GM21737 (cell line): ENCODE measurements around the gene PDE10A.
A peak's percentile ranks its signal among the peaks of the same experiment; 100 is the strongest.
"Not testable (repeated sequence)": the region's sequence is repeated elsewhere in the genome, so short reads cannot be mapped to it uniquely, and the experiment has no call there.

Experiments
- ATAC-seq: cut with Tn5 transposase; IDR thresholded peaks from one replicate; pipeline ENCODE4 v1.9.1; 2021; ENCODE audit warnings: mild to moderate bottlenecking, moderate library complexity; ENCODE audit not compliant: unreplicated experiment

The PDE10A gene

DNA sequence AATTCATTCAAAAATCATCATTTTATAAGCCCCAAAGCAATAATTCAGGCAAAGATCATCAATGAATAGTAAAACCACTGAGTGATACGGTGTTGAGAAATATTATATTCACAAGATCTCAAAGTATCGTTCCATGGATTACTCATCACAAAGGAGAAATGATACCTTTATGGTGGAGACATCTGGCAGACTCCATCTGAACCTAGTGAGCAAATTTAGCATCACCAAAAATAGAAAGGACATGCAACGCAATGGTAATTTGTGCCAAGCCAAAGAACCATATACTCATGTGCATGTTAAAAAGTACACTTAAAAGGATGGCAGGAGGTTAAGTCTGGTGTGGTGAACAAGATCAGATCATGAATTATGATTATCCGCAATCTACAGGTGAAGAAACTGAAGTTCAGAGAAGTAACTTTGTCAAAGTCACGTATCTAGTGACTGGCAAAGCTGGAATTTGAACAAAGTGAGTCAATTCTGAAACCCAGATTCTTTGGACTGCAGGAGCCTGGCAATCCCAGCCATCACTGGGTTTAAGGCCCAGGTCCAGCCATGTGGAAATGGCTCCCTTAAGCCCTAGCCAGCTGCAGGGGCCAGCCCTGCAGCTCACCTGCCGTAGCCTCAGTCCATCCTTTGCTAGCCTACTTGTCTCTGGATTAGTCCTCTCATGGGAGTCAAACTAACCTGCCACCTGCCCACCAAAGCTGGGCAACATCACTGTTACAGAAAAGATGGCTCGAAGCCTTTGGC, 68.3 kb downstream of the PDE10A start:
- no peak for ATAC-seq

DNA sequence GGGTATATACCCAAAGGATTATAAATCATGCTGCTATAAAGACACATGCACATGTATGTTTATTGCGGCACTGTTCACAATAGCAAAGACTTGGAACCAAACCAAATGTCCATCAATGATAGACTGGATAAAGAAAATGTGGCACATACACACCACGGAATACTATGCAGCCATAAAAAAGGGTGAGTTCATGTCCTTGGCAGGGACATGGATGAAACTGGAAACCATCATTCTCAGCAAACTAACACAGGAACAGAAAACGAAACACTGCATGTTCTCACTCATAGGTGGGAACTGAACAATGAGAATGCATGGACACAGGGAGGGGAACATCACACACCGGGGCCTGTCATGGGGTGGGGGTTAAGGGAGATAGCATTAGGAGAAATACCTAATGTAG, 70.1 kb downstream of the PDE10A start:
- ATAC-seq = not testable (repeated sequence)

DNA sequence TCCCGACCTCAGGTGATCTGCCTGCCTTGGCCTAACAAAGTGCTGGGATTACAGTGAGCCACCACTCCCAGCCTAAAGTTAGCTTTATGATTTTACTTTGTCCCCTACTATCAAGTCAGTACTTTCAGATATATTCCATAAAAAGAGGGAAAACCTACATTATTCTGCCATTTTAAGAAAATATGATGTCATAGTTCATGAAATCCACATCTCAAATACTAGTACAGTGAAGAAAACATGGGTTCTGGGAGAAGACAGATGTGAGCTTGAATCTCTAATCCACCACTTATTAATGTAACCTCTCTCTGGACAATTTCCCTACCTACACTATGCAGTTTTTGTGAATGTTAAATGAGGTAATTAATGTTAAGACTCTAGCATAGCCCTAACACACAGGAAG, 74.5 kb downstream of the PDE10A start:
- ATAC-seq = no peak

DNA sequence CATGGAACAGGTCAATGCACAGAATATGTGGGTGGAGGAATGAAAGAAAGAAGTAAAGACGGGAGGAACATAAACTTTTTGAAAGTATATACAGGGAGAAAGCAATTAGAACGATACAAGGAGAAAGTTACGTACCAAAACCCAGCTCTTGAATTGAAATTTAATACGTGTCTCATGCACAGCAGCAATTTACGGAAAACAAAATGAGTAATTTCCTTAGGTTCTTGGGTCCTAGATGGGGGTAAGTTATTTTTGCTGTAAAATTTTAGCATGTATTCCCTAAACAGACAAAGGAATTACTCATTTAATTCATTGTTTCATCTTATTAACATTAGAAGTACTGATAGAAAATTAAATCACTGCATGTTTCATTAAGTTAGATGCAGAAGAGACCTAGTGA, 75.8 kb downstream of the PDE10A start:
- ATAC-seq = no peak

DNA sequence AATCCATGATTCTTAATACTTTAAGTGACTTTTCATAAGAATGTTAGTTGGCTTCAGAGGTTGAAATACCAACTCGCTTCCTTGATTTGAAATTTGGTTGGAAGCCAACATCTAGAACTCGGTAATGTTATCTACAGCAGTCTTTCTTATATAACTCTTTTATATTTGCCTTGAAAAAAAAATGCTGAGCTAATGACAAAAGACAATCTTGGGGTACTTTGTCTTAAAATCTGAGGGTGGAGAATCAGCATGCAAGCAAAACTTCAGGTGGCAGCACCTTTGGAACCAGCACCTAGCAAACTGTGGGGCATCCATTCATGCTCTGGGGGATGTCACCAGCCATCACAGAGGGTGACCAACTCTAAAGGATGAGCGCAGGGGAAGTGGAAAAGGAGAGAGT, 76.3 kb downstream of the PDE10A start:
- ATAC-seq = no peak

DNA sequence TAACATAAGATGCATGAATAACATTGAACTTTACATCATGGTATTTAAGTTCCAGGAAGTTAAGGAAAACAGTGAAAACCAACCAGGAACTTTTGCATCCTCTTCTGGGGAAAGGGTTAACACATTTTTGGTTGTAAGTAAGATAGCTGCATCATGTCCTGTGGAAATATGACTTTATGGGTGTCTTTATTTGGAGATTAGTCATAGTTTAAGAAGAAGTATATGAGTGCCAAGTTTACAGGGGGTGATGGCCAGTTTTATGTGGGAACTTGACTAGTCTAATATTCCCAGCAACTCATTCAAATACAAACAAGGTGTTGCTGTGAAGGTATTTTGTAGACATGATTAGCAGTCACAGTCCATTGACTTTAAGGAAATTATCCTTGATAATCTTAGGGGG, 78.0 kb downstream of the PDE10A start:
- ATAC-seq = no peak

DNA sequence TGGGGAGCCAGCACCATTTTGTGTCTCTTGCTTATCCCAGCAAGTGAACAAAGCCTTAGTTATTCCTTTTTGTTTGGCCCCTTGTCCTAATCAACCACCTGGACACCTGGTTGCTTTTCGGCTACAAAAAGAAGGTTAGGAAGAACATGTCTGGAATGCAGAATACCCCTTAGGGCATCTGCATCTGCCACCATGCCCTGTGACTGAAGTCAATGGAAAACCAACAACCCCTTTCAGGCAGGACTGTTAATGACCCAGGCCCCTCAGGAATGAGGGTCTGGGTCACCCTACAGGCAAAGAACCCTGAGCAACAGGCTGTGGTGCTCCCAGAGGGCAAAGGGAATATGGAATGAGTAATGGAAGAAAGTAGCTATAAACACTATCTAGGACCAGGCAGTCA, 78.5 kb downstream of the PDE10A start:
- ATAC-seq = no peak

DNA sequence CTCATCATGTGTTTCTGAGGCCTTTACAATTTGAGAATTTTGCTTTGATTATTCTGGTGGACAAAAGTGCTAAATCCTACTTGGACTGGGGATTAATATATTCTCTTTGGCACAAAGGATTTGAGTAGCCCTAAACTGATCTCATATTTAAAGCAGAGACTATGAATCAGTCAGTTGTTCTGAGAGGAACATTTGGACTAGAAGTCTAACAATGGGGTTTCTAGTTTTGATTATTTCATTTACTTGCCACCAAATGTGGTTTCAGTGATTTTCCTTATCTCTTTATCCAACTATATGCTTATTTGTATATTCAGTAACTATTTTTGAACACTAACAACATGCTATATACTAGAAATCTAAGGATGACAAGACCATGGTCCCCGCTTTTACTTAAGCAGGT, 81.4 kb downstream of the PDE10A start:
- ATAC-seq = no peak

DNA sequence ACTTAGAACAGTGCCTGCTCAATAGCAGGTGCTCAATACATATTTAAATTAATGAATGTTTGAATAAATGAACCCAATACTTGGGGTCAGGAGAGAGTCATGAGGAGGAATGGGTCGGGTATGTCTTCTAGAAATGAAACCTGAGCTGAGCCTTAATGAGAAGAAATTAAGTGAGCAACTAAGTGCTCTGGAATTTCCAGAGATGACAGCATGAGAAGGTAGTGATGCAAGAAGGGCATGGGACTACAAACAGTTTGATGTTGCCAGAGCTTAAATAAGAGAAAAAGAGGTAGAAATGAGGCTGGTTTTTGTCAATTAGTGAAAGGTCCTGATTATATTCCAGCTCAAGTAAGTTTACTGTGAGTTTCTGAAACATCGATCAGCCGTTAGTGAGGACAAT, 82.9 kb downstream of the PDE10A start:
- ATAC-seq = no peak

DNA sequence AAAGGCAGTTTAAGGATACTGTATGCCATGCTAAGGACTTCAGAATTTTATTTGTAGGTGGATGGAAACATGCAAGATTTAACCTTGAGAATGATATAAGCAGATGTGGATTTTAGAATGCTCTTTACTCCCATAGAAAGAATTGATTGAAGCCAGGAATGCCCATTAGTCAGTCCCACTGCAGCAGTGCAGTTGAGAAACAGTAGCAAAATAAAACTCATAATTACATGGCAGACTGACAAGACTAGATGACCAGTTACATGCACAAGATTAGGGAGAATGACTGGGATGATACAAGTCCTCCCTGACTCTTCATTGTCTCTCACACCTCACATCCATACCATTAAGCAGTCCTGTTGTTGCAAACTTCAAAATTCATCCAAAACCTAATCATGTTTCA, 83.9 kb downstream of the PDE10A start:
- ATAC-seq = no peak

DNA sequence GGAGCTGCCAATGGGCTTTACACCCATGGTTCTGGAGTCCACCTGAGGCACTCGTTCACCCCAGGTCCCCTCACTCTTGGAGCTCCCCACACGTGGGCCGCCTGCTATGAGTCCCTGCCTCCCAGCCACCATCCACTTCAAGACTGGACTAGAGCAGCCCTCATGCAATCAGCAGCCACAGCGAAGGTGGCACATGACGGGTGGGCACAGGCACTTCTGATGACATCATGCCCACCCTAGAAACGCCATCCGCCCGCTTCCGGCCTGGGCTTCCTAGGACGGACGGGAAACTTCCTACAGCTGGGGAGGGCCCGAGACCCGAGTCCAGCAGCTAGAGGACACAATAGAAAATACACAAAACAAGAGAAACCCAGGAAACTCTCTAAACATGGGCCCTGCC, 85.5 kb downstream of the PDE10A start:
- no peak for ATAC-seq

DNA sequence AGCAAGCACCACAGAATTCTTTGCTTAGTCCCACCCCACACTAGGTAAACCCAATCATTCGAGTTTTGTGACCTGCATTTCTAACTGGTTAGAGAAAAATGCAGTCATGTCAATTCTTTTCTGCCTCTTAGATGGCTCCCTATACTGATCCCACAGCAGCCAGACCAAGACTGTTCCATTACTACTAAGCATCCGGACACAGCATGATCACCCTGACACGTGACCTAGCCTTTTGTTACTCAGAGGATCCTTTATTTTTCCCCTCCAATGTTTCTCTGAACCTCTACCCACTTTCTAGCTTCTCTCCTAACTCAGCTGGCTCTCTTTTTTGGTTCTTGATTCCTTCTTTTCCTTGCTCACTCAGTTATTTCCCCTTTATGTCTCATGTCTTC, 87.9 kb downstream of the PDE10A start:
- ATAC-seq = no peak

DNA sequence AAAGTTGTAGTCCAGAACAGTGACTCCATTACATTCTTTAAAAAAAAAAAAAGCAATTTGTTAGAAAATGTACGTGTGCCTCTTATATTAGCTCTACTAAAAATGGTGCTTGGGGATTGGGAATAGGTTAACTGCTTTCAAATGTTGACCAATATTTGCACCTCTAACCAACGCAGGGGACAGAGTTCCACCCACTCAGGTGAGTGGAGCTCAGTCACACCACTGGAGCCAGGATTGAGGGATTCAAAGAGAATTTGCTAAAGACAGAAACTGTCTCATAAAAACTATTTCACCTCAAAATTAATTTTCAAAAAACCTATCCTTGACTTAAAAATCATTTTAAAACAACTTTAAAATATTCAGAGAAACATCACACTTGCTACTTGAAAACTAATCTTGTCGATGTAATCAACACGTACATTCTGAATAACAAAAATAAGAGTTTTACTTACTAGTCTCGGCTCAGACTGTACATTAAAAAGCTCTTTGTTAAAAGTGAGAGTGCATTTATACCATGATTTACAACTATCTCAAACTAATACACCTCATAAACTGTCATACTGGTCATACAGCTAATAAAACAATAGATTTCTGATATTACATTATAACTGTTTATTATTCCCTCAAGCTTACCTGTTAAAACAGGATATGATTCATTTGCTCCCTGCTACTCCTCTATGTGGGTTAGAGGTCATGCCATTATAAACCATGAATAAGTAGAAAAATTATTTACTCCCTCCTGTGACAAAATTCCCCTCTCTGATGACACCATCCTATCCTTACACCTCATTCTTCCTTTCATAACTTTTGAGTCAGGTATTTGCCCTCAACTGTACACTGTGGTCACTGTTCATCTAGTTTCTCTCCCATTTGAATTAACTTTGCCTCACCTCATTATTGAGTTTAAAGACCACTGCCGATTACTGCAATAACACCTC, 88.6 kb downstream of the PDE10A start:
- ATAC-seq = peak; percentile 37

DNA sequence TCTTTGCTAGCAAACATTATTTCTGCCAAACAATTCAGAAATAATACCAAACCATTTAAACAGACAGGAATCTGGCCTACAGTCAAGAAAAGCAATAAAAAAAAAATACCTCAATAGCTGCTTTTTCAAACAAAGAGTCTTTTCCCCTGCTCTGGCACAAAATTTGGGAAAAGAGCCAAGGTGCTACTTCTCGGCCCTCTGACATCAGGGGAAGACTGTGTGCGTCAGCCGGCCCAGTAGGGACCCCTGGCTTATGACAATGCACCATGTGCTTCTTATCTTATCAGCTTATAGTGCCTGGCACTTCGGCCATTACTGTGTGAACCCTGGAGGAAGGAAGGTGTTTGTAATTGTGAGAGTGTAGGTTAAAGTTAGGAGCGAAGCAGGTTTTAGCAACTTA, 89.4 kb downstream of the PDE10A start:
- no peak for ATAC-seq

DNA sequence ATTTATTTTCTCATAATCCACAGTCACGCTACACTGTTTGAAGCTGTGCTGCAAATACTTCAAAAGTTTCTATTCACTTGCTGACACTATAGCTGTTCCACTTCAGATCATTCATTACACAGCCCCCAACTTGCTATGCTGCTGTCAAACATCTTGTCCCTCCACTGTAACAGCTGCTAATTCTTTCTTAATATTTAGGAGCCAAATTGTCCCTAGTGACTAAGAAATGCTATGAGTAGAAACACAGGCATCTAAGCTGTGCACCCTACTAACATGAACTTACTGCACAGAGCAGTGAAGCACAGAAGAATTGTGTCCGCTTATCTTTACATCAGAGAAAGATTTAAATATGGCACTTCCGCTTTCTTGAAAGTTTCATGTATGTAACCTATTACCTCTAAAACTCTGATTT, 91.3 kb downstream of the PDE10A start:
- peak; percentile 86 for ATAC-seq

DNA sequence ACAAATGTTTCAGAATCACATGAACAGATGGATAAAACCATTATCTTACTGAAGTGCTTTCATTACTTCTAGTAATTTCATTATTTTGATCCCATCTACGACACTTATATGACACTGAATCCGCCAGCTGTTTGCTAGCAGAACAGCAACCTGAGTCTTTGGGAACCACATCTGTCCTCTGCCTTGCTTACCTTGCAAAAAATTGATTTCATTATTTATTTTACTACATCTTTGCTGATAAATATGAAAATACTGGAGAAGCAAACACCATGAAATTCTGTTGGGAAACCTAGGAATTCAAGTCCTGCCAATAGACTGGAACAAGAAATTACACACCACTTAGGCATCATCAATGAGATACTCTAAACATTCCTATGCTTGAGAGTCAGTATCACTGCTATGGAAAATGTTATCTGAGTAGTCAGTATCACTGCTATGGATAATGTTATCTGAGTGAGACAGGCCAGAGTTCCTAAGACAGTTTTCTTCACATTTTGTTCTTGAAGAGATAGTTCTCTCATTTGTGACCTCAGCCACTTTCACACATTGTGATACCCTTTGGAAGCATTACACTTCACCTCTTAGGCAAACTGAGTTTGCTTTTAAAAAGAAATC, 91.9 kb downstream of the PDE10A start:
- peak; percentile 11 for ATAC-seq

DNA sequence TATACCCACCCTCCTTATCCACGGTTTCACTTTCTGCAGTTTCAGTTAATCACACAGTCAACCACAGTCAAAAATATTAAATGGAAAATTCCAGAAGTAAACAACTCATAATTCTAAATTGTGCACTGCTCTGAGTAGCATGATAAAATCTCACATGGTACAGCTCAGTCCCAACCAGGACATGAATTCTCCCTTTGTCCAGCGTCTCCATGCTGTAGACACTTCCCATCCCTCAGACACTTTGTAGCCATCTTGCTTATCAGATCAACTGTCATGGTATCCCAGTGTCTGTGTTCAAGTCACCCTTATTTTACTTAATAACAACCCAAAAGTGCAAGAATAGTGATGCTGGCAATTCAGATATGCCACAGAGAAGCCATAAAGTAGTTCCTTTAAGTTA, 94.7 kb downstream of the PDE10A start:
- no peak for ATAC-seq

DNA sequence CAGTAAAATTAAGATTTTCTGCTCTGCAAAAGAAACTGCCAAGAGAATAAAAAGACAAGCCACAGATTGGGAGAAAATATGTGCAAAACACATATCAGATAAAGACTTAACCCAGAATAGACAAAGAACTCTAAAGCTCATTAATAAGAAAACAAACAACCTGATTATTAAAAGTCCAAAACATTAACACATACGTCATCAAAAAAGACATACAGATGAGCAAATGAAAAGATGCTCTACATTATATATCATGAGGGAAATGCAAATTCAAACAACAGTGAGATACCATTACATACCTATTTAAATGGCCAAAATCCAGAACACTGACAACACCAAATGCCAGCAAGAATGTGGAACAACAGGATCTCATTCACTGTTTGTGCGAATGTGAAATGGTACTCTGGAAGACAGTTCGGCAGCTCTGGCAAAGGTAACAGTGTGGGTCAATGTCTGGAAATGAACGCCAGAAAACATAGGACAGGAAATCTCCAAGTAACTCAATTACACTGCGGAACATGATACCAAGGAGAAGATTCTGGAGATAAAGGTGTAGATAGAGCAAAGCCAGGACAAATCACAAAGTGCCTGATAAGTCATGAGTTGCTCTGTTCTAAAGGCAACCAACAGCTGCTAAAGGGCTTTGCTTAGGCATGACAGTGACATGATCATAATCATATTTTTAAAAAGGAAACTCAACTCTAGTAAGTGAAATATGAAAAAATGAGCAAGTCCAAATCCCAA, 96.8 kb downstream of the PDE10A start:
- ATAC-seq = no peak

DNA sequence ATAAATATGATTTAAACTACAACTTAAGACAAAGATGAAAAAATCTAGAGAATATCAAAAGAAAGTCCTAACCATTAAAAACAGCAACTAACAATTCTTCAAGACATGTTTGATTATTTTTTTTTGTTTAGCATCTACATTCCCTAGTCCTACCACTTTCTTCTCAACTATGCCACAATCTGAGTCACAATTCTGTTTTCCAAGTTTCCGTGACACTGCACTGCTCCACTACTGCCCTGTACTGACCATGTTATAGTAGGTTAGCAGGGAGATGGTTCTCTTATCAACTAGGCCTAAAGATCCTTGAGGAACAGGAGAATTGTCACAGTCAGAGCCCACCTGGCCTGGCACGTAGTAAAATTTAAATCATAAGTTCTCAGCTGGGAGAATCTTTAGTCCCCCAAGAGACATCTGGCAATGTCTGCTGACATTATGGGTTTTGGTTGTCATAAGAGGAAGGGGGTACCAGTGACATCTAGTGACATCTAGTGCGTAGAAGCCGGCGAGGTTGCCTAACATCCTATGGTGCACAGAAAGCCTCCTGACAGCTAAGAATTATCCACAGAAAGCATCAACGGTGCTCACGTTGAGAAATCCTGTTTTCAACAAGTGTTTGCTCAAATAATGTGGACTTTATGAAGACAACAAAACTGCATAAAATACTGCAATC, 100.5 kb downstream of the PDE10A start:
- ATAC-seq = no peak

DNA sequence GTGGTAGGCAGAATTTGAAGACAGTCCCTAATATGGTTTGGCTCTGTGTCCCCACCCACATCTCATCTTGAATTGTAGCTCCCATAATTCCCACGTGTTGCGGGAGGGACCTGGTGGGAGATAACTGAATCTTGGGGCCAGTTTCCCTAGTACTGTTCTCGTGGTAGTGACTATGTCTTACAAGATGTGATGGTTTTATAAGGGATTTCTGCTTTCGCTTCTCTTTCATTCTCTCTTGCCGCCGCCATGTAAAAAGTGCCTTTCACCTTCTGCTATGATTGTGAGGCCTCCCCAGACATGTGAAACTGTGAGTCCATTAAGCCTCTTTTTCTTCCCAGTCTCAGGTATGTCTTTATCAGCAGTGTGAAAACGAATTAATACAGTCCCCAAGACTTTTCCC, 103.4 kb downstream of the PDE10A start:
- no peak for ATAC-seq

DNA sequence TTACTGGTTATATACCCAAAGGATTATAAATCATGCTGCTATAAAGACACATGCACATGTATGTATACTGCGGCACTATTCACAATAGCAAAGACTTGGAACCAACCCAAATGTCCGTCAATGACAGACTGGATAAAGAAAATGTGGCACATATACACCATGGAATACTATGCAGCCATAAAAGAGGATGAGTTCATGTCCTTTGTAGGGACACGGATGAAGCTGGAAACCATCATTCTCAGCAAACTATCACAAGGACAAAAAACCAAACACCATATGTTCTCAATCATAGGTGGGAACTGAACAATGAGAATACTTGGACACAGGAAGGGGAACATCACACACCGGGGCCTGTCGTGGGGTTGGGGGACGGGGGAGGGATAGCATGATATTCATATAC, 104.9 kb downstream of the PDE10A start:
- not testable (repeated sequence) for ATAC-seq
